AG10803 (cell line): ENCODE measurements around the gene RPL28.
A peak's percentile ranks its signal among the peaks of the same experiment; 100 is the strongest.

Source experiments
- DNase-seq: peaks from one replicate; pipeline ENCODE4 v3.0.0; 2010; ENCODE audit warnings: low read depth
- H3K4me3 ChIP-seq: 2 replicates; pipeline ENCODE4 v1.5.1; 2011; ENCODE audit warnings: mild to moderate bottlenecking, low read length, control low read depth
- TF ChIP-seq, protein P1 (sequence below): conservative IDR thresholded peaks from 2 replicates; pipeline ENCODE4 v1.5.1; 2011; ENCODE audit warnings: mild to moderate bottlenecking, low read length, control low read depth, inconsistent platforms

Gene RPL28

DNA sequence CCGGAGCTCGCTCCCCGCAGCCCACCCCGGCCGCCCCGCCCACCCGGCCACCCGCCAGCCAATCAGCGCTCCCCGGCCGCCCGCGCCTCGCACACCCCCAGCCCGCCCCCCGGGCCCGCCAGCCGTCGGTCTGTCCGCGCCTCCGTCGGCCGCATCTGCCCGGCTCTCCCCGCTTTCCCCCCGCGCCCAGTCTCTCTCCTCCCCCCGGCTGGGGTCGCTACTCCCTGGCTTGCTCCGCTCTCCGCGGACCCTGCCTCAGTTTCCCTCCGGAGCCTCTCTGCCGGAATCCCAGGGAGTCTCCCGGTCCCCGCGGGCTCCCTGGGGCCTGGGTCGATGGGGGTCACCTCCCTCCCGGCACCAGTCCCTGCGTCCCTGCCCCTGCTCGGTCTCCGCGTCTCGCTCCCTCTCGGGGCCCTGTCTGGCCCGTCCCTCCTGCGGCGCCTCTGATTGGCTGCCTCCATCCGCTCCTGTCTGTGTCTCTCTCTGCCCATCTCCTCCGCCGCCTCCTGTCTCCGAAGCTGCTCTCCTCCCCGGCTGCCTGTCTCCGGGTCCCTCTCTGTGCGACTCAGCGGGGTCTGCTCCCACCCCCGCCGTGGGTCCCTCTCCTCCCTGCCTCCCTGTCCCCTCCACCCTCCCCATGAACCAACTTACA, 16.0 kb upstream of the RPL28 start:
- peak; percentile 79 for DNase-seq
- TF ChIP-seq, protein P1, sequence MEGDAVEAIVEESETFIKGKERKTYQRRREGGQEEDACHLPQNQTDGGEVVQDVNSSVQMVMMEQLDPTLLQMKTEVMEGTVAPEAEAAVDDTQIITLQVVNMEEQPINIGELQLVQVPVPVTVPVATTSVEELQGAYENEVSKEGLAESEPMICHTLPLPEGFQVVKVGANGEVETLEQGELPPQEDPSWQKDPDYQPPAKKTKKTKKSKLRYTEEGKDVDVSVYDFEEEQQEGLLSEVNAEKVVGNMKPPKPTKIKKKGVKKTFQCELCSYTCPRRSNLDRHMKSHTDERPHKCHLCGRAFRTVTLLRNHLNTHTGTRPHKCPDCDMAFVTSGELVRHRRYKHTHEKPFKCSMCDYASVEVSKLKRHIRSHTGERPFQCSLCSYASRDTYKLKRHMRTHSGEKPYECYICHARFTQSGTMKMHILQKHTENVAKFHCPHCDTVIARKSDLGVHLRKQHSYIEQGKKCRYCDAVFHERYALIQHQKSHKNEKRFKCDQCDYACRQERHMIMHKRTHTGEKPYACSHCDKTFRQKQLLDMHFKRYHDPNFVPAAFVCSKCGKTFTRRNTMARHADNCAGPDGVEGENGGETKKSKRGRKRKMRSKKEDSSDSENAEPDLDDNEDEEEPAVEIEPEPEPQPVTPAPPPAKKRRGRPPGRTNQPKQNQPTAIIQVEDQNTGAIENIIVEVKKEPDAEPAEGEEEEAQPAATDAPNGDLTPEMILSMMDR = no peak
- H3K4me3 ChIP-seq = peak overlapping the region; percentile 81

DNA sequence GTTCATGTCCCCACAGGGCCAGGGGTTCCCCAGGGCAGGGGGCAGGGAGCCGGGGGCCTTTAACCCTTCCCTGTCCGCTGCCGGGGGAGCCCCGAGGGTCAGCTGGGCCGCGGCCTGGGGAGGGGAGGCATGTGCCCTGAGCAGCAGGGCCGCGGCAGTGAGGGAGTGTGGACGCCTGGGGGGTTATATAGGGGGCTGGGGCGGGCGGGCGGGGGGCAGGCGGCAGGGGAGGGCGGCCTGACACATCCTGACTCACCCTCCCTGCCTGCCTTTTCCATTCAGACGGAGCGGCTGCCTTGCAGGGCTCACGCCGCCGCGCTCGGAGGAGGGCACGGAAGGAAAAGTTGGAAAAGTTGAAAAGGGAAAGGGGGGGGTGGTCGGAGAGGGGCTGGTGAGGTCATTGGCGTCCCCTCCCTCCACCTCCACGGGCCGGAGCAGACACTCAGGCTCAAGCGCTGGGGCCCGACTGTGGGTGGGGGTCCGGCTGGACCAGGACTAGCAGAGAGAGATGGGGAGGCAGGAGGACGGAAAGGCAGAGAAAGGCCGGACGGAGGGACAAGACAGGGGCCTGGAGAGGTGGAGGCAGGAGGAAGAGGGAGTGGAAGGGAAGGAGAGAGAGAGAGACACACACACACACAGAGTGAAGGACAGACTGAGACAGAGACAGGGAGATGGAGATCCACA, 15.3 kb upstream of the RPL28 start, which contains the start of gene IL11:
TSS of gene IL11 (minus strand) at position 159 of the 684 bp plus-strand sequence. CDS start at position 6, 153 bp downstream.
- TF ChIP-seq, protein P1 = no peak
- peak within 1 kb of the TSS; percentile 81 for H3K4me3 ChIP-seq

DNA sequence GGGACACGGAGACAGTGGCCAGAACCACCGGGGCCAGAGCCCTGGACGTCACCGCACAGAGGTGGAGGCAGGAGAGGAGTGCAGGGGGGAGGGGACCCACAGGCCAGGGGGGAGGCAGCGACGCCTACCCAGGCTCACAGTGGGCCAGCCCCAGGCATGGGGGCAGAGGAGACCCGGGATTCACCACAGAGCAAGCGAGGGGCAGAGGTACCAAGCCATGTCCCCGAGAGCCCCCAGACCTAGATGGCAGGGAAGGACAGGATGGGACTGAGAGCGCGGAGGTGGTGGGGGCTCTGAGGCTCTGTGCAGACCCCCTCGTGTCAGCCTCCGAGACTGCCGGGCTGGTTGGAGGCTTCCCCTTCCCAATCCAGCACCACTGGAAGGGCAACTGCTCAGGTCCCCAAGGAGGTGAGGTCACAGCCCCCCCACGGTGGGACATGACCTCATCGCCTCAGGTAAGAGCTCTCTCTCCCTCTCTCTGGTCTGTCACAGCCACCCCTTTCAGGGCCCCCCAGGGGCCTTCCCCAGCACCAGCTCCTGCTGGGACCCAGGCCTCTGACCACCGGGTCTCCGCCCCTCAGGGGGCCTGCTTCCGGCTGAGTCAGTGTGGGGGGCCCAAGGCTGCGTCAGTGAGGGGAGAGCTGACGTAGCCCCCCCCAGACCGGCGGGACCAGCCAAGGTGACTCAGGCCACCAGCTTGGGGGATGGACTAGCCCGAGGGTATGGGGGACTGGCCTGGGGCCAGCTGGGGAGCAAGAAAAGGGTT, 13.2 kb upstream of the RPL28 start:
- no peak overlapping the region for H3K4me3 ChIP-seq
- TF ChIP-seq, protein P1 = no peak
- DNase-seq = peak; percentile 34

More for the DNA sequence above, 15.3 kb upstream of the RPL28 start, which contains the start of gene IL11:
- peak; percentile 37 for DNase-seq

DNA sequence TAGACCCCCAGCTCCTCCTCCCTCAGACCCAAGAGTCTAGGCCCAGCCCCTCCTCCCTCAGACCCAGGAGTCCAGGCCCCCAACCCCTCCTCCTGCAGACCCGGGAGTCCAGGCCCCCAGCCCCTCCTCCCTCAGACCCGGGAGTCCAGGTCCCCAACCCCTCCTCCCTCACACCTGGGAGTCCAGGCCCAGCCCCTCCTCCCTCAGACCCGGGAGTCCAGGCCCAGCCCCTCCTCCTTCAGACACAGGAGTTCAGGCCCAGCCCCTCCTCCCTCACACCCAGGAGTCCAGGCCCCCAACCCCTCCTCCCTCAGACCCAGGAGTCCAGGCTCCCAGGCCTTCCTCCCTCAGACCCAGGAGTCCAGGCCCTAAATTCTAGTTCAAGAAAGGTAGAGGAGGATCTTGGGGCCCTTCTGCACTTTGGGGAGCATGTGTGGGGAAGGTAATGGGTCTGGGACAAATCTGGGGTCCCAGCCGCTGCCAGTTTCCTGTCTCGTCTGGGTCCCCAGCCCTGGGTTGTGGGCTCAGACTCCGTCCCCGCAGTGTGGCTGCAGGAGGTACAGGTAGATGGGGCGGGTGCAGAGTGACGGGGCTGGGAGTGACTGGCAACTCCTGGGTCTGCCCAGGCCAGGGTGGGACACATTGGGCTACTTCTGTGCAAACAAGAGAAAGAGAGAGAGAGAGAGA, 12.3 kb upstream of the RPL28 start:
- H3K4me3 ChIP-seq = no peak overlapping the region
- TF ChIP-seq, protein P1 = no peak
- DNase-seq = no peak

DNA sequence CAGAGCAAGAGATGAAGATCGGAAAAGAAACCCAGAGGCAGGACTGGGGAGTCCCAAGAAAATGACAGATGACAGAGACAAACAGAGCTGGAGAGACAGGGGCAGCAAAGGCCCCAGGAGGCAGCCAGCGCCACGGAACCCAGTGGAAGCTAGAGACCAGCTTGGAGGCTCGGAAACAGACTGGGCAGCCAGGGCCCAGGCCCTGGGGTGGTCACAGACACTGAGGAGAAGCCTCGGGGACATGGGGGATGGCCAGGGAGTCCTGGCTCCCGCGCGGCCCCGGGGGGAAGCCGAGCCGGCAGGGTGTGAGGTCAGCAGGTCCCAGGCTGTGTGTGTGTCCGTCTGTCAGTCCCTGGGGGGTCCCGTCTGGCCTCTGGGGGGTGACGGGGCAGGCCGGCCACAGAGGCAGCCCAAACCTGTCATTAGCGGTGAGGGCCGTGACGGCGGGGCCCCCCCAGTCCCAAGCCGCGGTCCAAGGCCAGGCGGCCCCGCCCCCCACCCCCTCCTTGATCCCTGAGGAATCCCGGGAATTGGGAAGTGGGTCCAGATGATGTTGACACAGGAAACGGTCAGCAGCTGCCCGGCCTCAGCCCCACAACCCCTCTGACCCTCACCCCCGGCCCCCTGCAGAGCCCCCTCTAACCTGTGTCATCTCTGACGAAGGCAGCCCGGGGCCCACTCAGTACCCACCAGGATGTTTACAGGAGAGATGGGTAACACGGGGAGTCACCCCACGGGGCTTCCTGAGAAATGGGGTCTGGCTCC, 11.6 kb upstream of the RPL28 start:
- TF ChIP-seq, protein P1 = no peak
- H3K4me3 ChIP-seq = no peak overlapping the region
- peak; percentile 59 for DNase-seq

DNA sequence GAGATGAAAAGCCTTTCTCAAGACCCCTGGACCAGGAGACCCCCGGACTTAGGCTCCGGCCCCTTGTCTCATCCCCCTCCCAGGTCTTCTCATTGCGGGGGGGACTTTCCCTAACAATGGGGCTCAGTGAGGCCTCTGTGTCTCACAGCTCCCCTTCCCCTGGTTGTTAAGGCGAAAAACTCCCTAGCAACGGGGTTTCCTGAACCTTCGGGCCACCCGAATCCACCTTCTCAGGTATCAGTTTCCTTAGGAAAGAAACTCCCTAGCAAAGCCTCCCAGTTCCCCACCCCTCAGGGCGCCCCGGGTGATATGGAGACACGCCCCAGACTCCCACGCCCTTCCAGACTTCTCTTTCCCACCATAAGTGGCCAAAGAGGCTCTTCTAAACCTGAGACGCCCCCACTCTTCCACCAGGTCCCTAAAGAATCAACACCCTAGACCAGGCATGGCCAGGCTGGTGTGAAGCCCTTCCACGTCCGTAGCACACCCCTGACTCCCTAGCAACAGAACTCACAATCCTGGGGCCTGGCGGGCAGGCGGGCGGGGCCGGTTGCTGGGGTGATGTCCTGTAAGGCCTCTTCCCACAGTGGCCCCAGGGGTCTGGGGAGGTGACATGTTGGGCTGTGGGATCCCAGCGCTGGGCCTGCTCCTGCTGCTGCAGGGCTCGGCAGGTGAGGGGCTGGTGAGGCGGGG, 9.3 kb upstream of the RPL28 start, which contains the start of gene TMEM190:
TSS of gene TMEM190 (plus strand) at position 586 of the 693 bp plus-strand sequence. CDS start at position 614, 28 bp downstream.
- no peak for DNase-seq
- H3K4me3 ChIP-seq = no peak within 1 kb of the TSS
- TF ChIP-seq, protein P1 = no peak
